ENCODE results near the gene NOX4. TPM values are rescaled to one million over a fixed set of nuclear protein-coding genes. Genes with fewer than 3 reads are reported as not detected.

The NOX4 gene
- total RNA-seq, result 0.85 and 2.7 TPM in 2 replicates

GRCh38 chr11:89490981-89491690, at the start of gene NOX4:
NOX4 (minus strand) TSS chr11:89491375; CDS start chr11:89491246, 129 bp downstream.

Other genes with a start within 250 kb of the NOX4 start
- gene TRIM77, start 218.9 kb upstream of the NOX4 start, total RNA-seq, result not detected in 2 replicates